ENCODE measurements around the gene SFXN4. TPM values are rescaled to one million over a fixed set of nuclear protein-coding genes. Genes with fewer than 3 reads are reported as not detected.

Gene SFXN4
- total and polyA plus RNA-seq, 2 of the 13 experiments (the other 11 are each of a cell fraction or from before 2014, with no cell fraction given) = 47.7 to 64.9 TPM

DNA sequence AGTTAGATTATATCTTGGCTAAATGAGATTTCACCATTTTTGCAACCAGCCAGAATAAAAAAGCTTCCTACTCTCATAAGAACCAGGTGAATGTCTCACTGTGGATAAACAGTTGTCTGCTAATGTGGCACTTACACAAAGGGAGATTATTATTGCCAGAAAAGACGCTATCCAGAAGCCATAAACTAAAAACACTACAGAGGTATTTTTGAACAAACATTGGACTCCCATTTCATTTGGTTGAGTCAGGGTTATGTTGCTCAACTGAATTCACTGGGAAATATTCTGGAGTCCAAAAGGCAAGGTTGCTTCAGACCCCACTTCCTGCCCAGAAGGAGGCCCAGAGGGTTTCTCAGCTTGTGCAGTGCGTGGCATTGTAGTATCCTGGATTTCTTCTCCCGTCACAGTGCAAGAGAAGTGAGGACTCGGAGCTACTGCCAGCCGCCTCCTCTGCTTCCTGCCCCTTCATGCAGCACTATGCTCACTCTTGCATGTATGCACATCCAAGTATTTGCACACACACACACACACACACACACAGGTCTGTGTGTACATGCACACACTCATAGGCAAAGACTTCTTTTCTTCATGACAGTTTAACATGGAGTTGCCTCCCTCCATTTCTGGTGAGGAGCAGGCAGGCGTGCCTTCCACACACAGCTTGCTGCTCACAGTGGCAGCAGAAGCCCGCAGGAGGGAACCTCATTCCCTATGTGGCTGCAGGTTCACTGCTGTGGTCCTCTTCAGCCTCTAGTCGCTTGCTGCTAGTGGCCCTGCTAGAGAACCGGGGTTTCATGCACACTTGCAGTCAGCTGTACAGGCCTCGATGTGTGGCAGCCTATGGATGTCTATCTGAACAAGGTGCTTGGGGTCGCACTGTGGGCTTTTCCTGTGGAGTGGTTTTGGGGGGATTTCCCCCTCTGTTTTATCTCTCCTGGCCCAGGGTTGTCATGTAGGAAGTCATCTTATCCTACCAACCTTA, 51.5 kb downstream of the SFXN4 start (continued):
- TF ChIP-seq, protein P1, sequence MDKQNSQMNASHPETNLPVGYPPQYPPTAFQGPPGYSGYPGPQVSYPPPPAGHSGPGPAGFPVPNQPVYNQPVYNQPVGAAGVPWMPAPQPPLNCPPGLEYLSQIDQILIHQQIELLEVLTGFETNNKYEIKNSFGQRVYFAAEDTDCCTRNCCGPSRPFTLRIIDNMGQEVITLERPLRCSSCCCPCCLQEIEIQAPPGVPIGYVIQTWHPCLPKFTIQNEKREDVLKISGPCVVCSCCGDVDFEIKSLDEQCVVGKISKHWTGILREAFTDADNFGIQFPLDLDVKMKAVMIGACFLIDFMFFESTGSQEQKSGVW (CRISPR knock-in tag; IDR thresholded peaks at IDR 0.05; ENCODE audit: borderline replicate concordance) = no peak
- no peak for TF ChIP-seq ZNF773 (CRISPR knock-in tag; IDR thresholded peaks at IDR 0.05; ENCODE audit: borderline replicate concordance)
- no peak for TF ChIP-seq AGO1 (IDR thresholded peaks at IDR 0.05; ENCODE audit: low read depth, low read length, poor library complexity, severe bottlenecking)
- peak; percentile 60; the same call in 1 of the 2 replicates for TF ChIP-seq POLR2AphosphoS2 (IDR thresholded peaks at IDR 0.05; ENCODE audit: low read depth, low read length)
- TF ChIP-seq ZSCAN22 (CRISPR knock-in tag; IDR thresholded peaks at IDR 0.05) = no peak; the same call in 1 of the 2 replicates
- TF ChIP-seq, protein P2, sequence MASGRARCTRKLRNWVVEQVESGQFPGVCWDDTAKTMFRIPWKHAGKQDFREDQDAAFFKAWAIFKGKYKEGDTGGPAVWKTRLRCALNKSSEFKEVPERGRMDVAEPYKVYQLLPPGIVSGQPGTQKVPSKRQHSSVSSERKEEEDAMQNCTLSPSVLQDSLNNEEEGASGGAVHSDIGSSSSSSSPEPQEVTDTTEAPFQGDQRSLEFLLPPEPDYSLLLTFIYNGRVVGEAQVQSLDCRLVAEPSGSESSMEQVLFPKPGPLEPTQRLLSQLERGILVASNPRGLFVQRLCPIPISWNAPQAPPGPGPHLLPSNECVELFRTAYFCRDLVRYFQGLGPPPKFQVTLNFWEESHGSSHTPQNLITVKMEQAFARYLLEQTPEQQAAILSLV (CRISPR knock-in tag; IDR thresholded peaks at IDR 0.05; ENCODE audit: borderline replicate concordance) = no peak
- TF ChIP-seq MAZ (IDR thresholded peaks at IDR 0.05; ENCODE audit: borderline replicate concordance, low read depth, low read length) = no peak
- TF ChIP-seq MAZ (CRISPR knock-in tag; IDR thresholded peaks at IDR 0.05; ENCODE audit: low read depth) = peak; percentile 42; the same call in 1 of the 2 replicates
- no peak for TF ChIP-seq NKX3-1 (CRISPR knock-in tag; IDR thresholded peaks at IDR 0.05)
- no peak for TF ChIP-seq ZFYVE20 (CRISPR knock-in tag; IDR thresholded peaks at IDR 0.05; ENCODE audit: borderline replicate concordance, low read depth)
- peak; percentile 87 for TF ChIP-seq SOX5 (CRISPR knock-in tag; IDR thresholded peaks at IDR 0.05; ENCODE audit: borderline replicate concordance)
- TF ChIP-seq ZNF564 (CRISPR knock-in tag; IDR thresholded peaks at IDR 0.05) = no peak
- no peak for TF ChIP-seq RFX1 (IDR thresholded peaks at IDR 0.05)
- peak; percentile 66; the same call in 1 of the 2 replicates for TF ChIP-seq ZNF614 (CRISPR knock-in tag; IDR thresholded peaks at IDR 0.05; ENCODE audit: borderline replicate concordance)
- TF ChIP-seq, protein P3, sequence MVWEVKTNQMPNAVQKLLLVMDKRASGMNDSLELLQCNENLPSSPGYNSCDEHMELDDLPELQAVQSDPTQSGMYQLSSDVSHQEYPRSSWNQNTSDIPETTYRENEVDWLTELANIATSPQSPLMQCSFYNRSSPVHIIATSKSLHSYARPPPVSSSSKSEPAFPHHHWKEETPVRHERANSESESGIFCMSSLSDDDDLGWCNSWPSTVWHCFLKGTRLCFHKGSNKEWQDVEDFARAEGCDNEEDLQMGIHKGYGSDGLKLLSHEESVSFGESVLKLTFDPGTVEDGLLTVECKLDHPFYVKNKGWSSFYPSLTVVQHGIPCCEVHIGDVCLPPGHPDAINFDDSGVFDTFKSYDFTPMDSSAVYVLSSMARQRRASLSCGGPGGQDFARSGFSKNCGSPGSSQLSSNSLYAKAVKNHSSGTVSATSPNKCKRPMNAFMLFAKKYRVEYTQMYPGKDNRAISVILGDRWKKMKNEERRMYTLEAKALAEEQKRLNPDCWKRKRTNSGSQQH (CRISPR knock-in tag; IDR thresholded peaks at IDR 0.05; ENCODE audit: low read depth) = peak; percentile 52; the same call in 1 of the 2 replicates
- no peak for TF ChIP-seq DR1 (CRISPR knock-in tag; IDR thresholded peaks at IDR 0.05)
- TF ChIP-seq RARA (CRISPR knock-in tag; IDR thresholded peaks at IDR 0.05) = peak; percentile 88
- peak; percentile 57; the same call in 1 of the 2 replicates for TF ChIP-seq ZBTB7B (CRISPR knock-in tag; IDR thresholded peaks at IDR 0.05)
- no peak for TF ChIP-seq SRY (CRISPR knock-in tag; IDR thresholded peaks at IDR 0.05)
- no peak for TF ChIP-seq SP2 (CRISPR knock-in tag; IDR thresholded peaks at IDR 0.05)
- no peak for TF ChIP-seq ZNF260 (CRISPR knock-in tag; IDR thresholded peaks at IDR 0.05; ENCODE audit: borderline replicate concordance, low read depth)
- TF ChIP-seq RXRA (CRISPR knock-in tag; IDR thresholded peaks at IDR 0.05) = peak; percentile 65; the same call in 1 of the 2 replicates
- no peak for TF ChIP-seq RAD51 (IDR thresholded peaks at IDR 0.05; ENCODE audit: borderline replicate concordance)
- TF ChIP-seq SATB2 (CRISPR knock-in tag; IDR thresholded peaks at IDR 0.05) = no peak
- no peak for TF ChIP-seq TAF15 (IDR thresholded peaks at IDR 0.05; ENCODE audit: low read depth, low read length, poor library complexity, severe bottlenecking)
- TF ChIP-seq NAIF1 (CRISPR knock-in tag; IDR thresholded peaks at IDR 0.05; ENCODE audit: borderline replicate concordance) = no peak
- TF ChIP-seq HIVEP1 (CRISPR knock-in tag; IDR thresholded peaks at IDR 0.05) = peak; percentile 63; the same call in 1 of the 2 replicates
- no peak for TF ChIP-seq ZNF484 (CRISPR knock-in tag; IDR thresholded peaks at IDR 0.05; ENCODE audit: borderline replicate concordance, low read depth)
